DND-41 (cell line): ENCODE results near the gene CEMIP.

ENCODE experiments used
- ATAC-seq: fragments of 200-7000 bp; cut with Tn5 transposase; 3 replicates; pipeline ENCODE4 v1.9.1; 2021; ENCODE audit warnings: low read depth; ENCODE audit not compliant: insufficient read depth
- DNase-seq: peaks from one replicate; pipeline ENCODE4 v3.0.0-alpha.2; 2020
- H2AFZ ChIP-seq: 2 replicates; pipeline ENCODE4 v1.6.0; 2012; ENCODE audit warnings: low read depth, low read length
- H3K27ac ChIP-seq: 2 replicates; pipeline ENCODE4 v1.5.1; 2012; ENCODE audit warnings: low read length, inconsistent platforms
- H3K27me3 ChIP-seq: fragments of 200-600 bp; sonication (generic); 2 replicates; pipeline ENCODE4 v1.6.0; 2012; ENCODE audit warnings: low read length, mild to moderate bottlenecking, inconsistent platforms; ENCODE audit not compliant: insufficient read depth, poor library complexity
- H3K36me3 ChIP-seq: 2 replicates; pipeline ENCODE4 v1.5.1; 2012; ENCODE audit warnings: low read length, inconsistent platforms; ENCODE audit not compliant: insufficient read depth
- H3K4me1 ChIP-seq: 2 replicates; pipeline ENCODE4 v1.5.1; 2012; ENCODE audit warnings: mild to moderate bottlenecking, low read length; ENCODE audit not compliant: insufficient read depth
- H3K4me2 ChIP-seq: 2 replicates; pipeline ENCODE4 v1.6.0; 2012; ENCODE audit warnings: mild to moderate bottlenecking, moderate library complexity, low read length, inconsistent platforms; ENCODE audit not compliant: insufficient read depth
- H3K4me3 ChIP-seq, 2 experiments: fragments of 200-600 bp in 1 of 2; shearing (Covaris generic) in 1 of 2; 2 replicates each; pipeline ENCODE4 v1.5.1; 2012 to 2016; ENCODE audit warnings: inconsistent platforms in 2 of 2, low read length in 2 of 2, mild to moderate bottlenecking in 2 of 2, low read depth in 1 of 2, moderate library complexity in 1 of 2
- H3K79me2 ChIP-seq: 2 replicates; pipeline ENCODE4 v1.6.0; 2012; ENCODE audit warnings: low read length, inconsistent platforms; ENCODE audit not compliant: insufficient read depth
- H3K9ac ChIP-seq: 2 replicates; pipeline ENCODE4 v1.6.0; 2012; ENCODE audit warnings: low read depth, mild to moderate bottlenecking, inconsistent platforms, low read length, moderate library complexity
- H3K9me3 ChIP-seq: 2 replicates; pipeline ENCODE4 v1.5.1; 2012; ENCODE audit warnings: low read length, moderate library complexity, mild to moderate bottlenecking, inconsistent platforms; ENCODE audit not compliant: insufficient read depth, severe bottlenecking
- H4K20me1 ChIP-seq: 2 replicates; pipeline ENCODE4 v1.6.0; 2012; ENCODE audit warnings: low read length; ENCODE audit not compliant: insufficient read depth
- EZH2 ChIP-seq: IDR thresholded peaks from 3 replicates; pipeline ENCODE4 v1.6.1; 2012; ENCODE audit warnings: borderline replicate concordance, low read depth, mild to moderate bottlenecking, moderate library complexity, low read length, inconsistent platforms; ENCODE audit not compliant: severe bottlenecking
- TF ChIP-seq, protein P1 (sequence below): IDR thresholded peaks from 2 replicates; pipeline ENCODE4 v1.5.1; 2012; ENCODE audit warnings: borderline replicate concordance, low read length, moderate library complexity, mild to moderate bottlenecking; ENCODE audit not compliant: poor library complexity, severe bottlenecking; ENCODE audit errors: extremely low read depth

Gene CEMIP

DNA sequence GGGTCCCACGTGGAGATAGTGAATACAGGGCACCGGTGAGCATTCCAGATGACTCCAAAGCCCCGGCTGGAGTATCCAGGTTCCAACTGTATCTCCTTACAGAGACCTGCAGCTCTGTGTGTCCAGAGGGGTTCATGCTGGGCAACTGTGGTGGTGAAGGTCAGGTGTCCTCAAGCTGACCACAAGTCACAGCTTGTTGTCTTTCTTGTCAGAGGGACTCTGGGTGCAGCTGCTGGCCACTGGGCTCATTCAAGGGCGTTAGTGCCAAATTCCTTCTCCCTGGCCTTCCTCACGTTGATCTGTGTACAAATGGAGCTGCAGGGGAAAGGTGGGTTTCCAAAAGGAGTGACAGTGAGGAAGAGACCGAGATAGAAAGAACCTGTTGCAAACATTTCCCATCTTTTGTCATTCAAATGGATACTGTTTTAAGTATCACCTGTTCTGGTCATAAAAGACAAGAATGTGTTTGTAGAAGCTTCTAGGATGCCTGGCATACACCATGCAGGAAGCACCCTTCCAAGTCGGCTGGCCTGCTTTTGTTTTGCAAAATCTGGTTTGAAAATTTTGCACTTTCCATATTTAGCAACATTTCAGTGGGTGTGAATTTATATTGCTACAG lies 52.5 kb downstream of the CEMIP start:
- H4K20me1 ChIP-seq: no peaks in the 10 kb centered on the region
- DNase-seq: no peak
- H3K36me3 ChIP-seq: no peaks in the 10 kb centered on the region
- H2AFZ ChIP-seq: no peak overlapping the region
- H3K9me3 ChIP-seq: no peaks in the 10 kb centered on the region
- no peaks in the 10 kb centered on the region for H3K79me2 ChIP-seq
- no peak overlapping the region for H3K4me2 ChIP-seq
- no peaks in the 10 kb centered on the region for H3K4me1 ChIP-seq
- TF ChIP-seq EZH2: no peak
- TF ChIP-seq, protein P1, sequence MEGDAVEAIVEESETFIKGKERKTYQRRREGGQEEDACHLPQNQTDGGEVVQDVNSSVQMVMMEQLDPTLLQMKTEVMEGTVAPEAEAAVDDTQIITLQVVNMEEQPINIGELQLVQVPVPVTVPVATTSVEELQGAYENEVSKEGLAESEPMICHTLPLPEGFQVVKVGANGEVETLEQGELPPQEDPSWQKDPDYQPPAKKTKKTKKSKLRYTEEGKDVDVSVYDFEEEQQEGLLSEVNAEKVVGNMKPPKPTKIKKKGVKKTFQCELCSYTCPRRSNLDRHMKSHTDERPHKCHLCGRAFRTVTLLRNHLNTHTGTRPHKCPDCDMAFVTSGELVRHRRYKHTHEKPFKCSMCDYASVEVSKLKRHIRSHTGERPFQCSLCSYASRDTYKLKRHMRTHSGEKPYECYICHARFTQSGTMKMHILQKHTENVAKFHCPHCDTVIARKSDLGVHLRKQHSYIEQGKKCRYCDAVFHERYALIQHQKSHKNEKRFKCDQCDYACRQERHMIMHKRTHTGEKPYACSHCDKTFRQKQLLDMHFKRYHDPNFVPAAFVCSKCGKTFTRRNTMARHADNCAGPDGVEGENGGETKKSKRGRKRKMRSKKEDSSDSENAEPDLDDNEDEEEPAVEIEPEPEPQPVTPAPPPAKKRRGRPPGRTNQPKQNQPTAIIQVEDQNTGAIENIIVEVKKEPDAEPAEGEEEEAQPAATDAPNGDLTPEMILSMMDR: no peak
- H3K9ac ChIP-seq: no peak overlapping the region
- H3K4me3 ChIP-seq: no peak overlapping the region
- ATAC-seq: no peak
- H3K27ac ChIP-seq: no peak overlapping the region
- H3K27me3 ChIP-seq: peaks cover 3% of the 10 kb centered on the region

DNA sequence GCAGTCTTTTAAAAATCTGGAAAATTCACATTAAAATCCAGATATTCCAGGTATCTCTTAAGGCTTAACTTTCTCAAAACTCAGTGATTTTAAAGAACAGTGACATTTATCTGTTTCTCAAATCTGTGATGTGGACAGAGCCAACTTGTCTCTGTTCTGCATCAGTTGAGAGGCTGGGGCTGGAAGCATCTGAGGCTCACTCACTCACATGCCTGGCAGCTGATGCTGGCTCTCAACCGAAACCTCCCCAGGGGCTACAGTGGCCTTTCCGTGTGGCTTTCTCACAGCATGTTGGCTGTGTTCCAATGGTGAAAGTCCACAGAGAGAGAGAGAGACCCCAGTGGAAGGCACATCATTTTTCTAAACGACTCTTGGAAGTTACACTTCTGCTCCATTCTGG lies 53.5 kb downstream of the CEMIP start:
- no peak for TF ChIP-seq EZH2
- TF ChIP-seq, protein P1: no peak
- no peak overlapping the region for H3K4me2 ChIP-seq
- no peak overlapping the region for H3K9ac ChIP-seq
- H3K27ac ChIP-seq: no peak overlapping the region
- no peaks in the 10 kb centered on the region for H3K4me1 ChIP-seq
- DNase-seq (no peak), ATAC-seq (no peak)
- no peaks in the 10 kb centered on the region for H3K36me3 ChIP-seq
- no peak overlapping the region for H2AFZ ChIP-seq
- no peaks in the 10 kb centered on the region for H3K9me3 ChIP-seq
- H3K4me3 ChIP-seq: no peak overlapping the region
- H4K20me1 ChIP-seq: no peaks in the 10 kb centered on the region
- no peaks in the 10 kb centered on the region for H3K79me2 ChIP-seq
- H3K27me3 ChIP-seq: peaks cover 3% of the 10 kb centered on the region

DNA sequence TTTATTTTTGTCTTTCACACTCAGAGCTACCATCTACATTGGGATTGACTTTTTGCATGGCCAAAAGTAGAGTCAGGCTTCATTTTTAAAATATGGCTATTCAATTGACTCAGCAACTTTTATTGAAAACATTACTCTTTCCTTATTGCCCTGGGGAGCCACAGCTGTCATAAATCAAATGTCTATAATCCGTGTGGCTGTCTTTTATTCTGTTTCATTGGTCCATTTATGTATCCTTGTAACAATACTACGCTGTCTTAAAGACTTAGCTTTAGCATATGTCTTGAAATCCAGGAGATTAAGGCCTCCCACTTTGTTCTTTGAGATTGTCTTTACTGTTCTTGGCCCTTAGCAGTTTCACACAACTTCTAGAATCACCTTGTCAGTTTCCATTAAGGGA lies 55.2 kb downstream of the CEMIP start:
- Histone ChIP-seq H3K36me3 (no peaks in the 10 kb centered on the region), H3K4me3 (no peak overlapping the region), H3K27ac (no peak overlapping the region), H3K27me3 (peaks cover 3% of the 10 kb centered on the region), H3K4me2 (no peak overlapping the region), H4K20me1 (no peaks in the 10 kb centered on the region), H3K9ac (no peak overlapping the region), H2AFZ (no peak overlapping the region), H3K9me3 (no peaks in the 10 kb centered on the region), H3K4me1 (no peaks in the 10 kb centered on the region), H3K79me2 (no peaks in the 10 kb centered on the region)
- DNase-seq: no peak
- no peak for TF ChIP-seq EZH2
- TF ChIP-seq, protein P1: no peak
- ATAC-seq: no peak

- TF ChIP-seq, protein P1: no peak
- no peak for TF ChIP-seq EZH2
Observed at GRCh38 chr15:80834906-80835305, 55.7 kb downstream of the CEMIP start.

More at GRCh38 chr15:80834906-80835305, 55.7 kb downstream of the CEMIP start:
- H3K9me3 ChIP-seq: no peaks in the 10 kb centered on the region
- no peak overlapping the region for H2AFZ ChIP-seq
- no peak for DNase-seq
- H3K36me3 ChIP-seq: no peaks in the 10 kb centered on the region
- H3K9ac ChIP-seq: no peak overlapping the region
- no peak overlapping the region for H3K4me3 ChIP-seq
- H3K27ac ChIP-seq: no peak overlapping the region
- H3K4me1 ChIP-seq: no peaks in the 10 kb centered on the region
- no peaks in the 10 kb centered on the region for H4K20me1 ChIP-seq
- ATAC-seq: no peak
- H3K79me2 ChIP-seq: no peaks in the 10 kb centered on the region
- peaks cover 3% of the 10 kb centered on the region for H3K27me3 ChIP-seq
- H3K4me2 ChIP-seq: no peak overlapping the region
